ENCODE results near the gene CPNE6. TPM values are rescaled to one million over a fixed set of nuclear protein-coding genes. Genes with fewer than 3 reads are reported as not detected.

The CPNE6 gene
- polyA plus RNA-seq, 1 of the 3 experiments (the other 2 are of a cell fraction) = not detected

- 88% methylated on average over 7 of the region's 7 CpGs for WGBS (ENCODE audit: low lambda C conversion rate)
- Histone ChIP-seq H4K20me1 (ENCODE audit: insufficient read depth) (no peaks in the 10 kb centered on the region), H3K9ac (no peak overlapping the region), H3K36me3 (replicated peaks in 1 of 2; ENCODE audit: control insufficient read depth in 1 of 2, insufficient read depth in 2 of 2, low read length in 1 of 2) (no peaks in the 10 kb centered on the region), H3K27me3 (ENCODE audit: insufficient read depth) (no peaks in the 10 kb centered on the region), H3K79me2 (ENCODE audit: insufficient read depth) (no peaks in the 10 kb centered on the region), H3K4me2 (no peak overlapping the region), H2AFZ (ENCODE audit: low read depth) (no peak overlapping the region), H3K4me3 (ENCODE audit: low read depth in 2 of 2, low read length in 1 of 2) (no peak overlapping the region), H3K9me3 (no peaks in the 10 kb centered on the region), H3F3A (replicated peaks; ENCODE audit: insufficient read depth) (no peaks in the 10 kb centered on the region), H3K9me2 (no peaks in the 10 kb centered on the region), H3K27ac (ENCODE audit: low read depth in 2 of 2, low read length in 1 of 2) (no peak overlapping the region), H3K4me1 (ENCODE audit: control insufficient read depth in 1 of 2, insufficient read depth in 2 of 2, low read depth in 1 of 2, low read length in 1 of 2) (peaks cover 0 to 3% of the 10 kb centered on the region in 2 experiments; a peak in 1 of 4 replicates)
- TF ChIP-seq TCF12 (IDR thresholded peaks at IDR 0.05) (no peak), RCOR1 (IDR thresholded peaks at IDR 0.05; ENCODE audit: low read length) (no peak), MEF2A (IDR thresholded peaks at IDR 0.05; ENCODE audit: borderline replicate concordance, low read depth) (no peak), FOSL2 (IDR thresholded peaks at IDR 0.05; ENCODE audit: borderline replicate concordance, low read depth) (no peak), PBX3 (IDR thresholded peaks at IDR 0.05) (no peak), MXI1 (IDR thresholded peaks at IDR 0.05; ENCODE audit: low read depth, low read length) (no peak), EP300 (IDR thresholded peaks at IDR 0.05; ENCODE audit: borderline replicate concordance in 1 of 2, low read depth in 1 of 2, low read length in 1 of 2) (no peak), IRF3 (IDR thresholded peaks at IDR 0.05; ENCODE audit: low read depth, low read length) (no peak), SIN3A (IDR thresholded peaks at IDR 0.05; ENCODE audit: borderline replicate concordance, low read depth, low read length) (no peak), USF1 (IDR thresholded peaks at IDR 0.05; ENCODE audit: borderline replicate concordance, low read depth) (no peak), GABPA (IDR thresholded peaks at IDR 0.05; ENCODE audit: low read depth) (no peak), JUND (IDR thresholded peaks at IDR 0.05) (no peak), TAF1 (IDR thresholded peaks at IDR 0.05; ENCODE audit: borderline replicate concordance, low read depth, low read length) (no peak), TEAD4 (IDR thresholded peaks at IDR 0.05; ENCODE audit: borderline replicate concordance, insufficient read depth) (no peak)
- TF ChIP-seq, protein P1, sequence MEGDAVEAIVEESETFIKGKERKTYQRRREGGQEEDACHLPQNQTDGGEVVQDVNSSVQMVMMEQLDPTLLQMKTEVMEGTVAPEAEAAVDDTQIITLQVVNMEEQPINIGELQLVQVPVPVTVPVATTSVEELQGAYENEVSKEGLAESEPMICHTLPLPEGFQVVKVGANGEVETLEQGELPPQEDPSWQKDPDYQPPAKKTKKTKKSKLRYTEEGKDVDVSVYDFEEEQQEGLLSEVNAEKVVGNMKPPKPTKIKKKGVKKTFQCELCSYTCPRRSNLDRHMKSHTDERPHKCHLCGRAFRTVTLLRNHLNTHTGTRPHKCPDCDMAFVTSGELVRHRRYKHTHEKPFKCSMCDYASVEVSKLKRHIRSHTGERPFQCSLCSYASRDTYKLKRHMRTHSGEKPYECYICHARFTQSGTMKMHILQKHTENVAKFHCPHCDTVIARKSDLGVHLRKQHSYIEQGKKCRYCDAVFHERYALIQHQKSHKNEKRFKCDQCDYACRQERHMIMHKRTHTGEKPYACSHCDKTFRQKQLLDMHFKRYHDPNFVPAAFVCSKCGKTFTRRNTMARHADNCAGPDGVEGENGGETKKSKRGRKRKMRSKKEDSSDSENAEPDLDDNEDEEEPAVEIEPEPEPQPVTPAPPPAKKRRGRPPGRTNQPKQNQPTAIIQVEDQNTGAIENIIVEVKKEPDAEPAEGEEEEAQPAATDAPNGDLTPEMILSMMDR (IDR thresholded peaks at IDR 0.05) = no peak
- ChIA-PET POLR2A (interaction anchor here (1.0 kb wide), 1 partner anchor 33 kb away, joined by 3 read pairs; the partner anchor contains the start of gene PCK2), CTCF (interaction anchor here (1.3 to 42.8 kb wide), 3 partner anchors 15 to 100 kb away, joined by 5 to 1159 read pairs (median 284); partner anchors contain the start of genes CPNE6, IRF9 and PCK2)
- DNase-seq = peak; percentile 2
These were observed 10.1 kb upstream of the CPNE6 start for GRCh38 chr14:24060984-24061913.

Measured in SK-N-SH (cell line).